Uterus (tissue), 2 donors: ENCODE data around the gene CCL1.

Source experiments
- CTCF ChIP-seq, 4 experiments: fragments of 200-600 bp in 2 of 4; fragments of 450-650 bp in 2 of 4; sonication (generic) in 2 of 4; IDR thresholded peaks; one replicate each; pipeline ENCODE4 v1.5.1; 2016 to 2019; ENCODE audit warnings: antibody characterized with exemption in 4 of 4, mild to moderate bottlenecking in 2 of 4, moderate library complexity in 1 of 4
- POLR2A ChIP-seq, 2 donors: fragments of 450-650 bp; IDR thresholded peaks; one replicate each; pipeline ENCODE4 v1.6.1; 2016; ENCODE audit warnings: antibody characterized with exemption in 2 of 2, mild to moderate bottlenecking in 1 of 2, moderate library complexity in 1 of 2

- TF ChIP-seq POLR2A (IDR thresholded peaks at IDR 0.05) (no peak), CTCF (IDR thresholded peaks at IDR 0.05) (no peak)
These were observed 44.6 kb downstream of the CCL1 start for GRCh38 chr17:34318474-34318873.
